Measurements from ENCODE around the gene PPP1R12B. TPM values are rescaled to one million over a fixed set of nuclear protein-coding genes. Genes with fewer than 3 reads are reported as not detected.
"Not testable (repeated sequence)": the region's sequence is repeated elsewhere in the genome, so short reads cannot be mapped to it uniquely, and the experiment has no call there.

PPP1R12B gene
- total RNA-seq, 1 donor from 2014 or later = 31.2 TPM

- H3K27me3 Mint-ChIP-seq = no peaks in the 10 kb centered on the region
- H3K4me3 Mint-ChIP-seq = no peak overlapping the region
- H3K9me3 Mint-ChIP-seq = no peaks in the 10 kb centered on the region
- H3K27ac Mint-ChIP-seq = no peak overlapping the region
- TF ChIP-seq, protein P1, sequence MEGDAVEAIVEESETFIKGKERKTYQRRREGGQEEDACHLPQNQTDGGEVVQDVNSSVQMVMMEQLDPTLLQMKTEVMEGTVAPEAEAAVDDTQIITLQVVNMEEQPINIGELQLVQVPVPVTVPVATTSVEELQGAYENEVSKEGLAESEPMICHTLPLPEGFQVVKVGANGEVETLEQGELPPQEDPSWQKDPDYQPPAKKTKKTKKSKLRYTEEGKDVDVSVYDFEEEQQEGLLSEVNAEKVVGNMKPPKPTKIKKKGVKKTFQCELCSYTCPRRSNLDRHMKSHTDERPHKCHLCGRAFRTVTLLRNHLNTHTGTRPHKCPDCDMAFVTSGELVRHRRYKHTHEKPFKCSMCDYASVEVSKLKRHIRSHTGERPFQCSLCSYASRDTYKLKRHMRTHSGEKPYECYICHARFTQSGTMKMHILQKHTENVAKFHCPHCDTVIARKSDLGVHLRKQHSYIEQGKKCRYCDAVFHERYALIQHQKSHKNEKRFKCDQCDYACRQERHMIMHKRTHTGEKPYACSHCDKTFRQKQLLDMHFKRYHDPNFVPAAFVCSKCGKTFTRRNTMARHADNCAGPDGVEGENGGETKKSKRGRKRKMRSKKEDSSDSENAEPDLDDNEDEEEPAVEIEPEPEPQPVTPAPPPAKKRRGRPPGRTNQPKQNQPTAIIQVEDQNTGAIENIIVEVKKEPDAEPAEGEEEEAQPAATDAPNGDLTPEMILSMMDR (conservative IDR thresholded peaks at IDR 0.05) = no peak
- H3K4me1 Mint-ChIP-seq (ENCODE audit: unreplicated experiment) = peaks cover 19% of the 10 kb centered on the region
- no peak for DNase-seq (ENCODE audit: extremely low spot score, unreplicated experiment)
- H3K36me3 Mint-ChIP-seq = peaks cover 15% of the 10 kb centered on the region
Measured at GRCh38 chr1:202516434-202516877, 168.0 kb downstream of the PPP1R12B start.

GRCh38 chr1:202517146-202517545 is 168.6 kb downstream of the PPP1R12B start:
- H3K27ac Mint-ChIP-seq; H3K4me3 Mint-ChIP-seq; DNase-seq (ENCODE audit: extremely low spot score, unreplicated experiment); H3K27me3 Mint-ChIP-seq; H3K9me3 Mint-ChIP-seq: not testable (repeated sequence)
- Mint-ChIP-seq H3K36me3 (peaks cover 15% of the 10 kb centered on the region), H3K4me1 (ENCODE audit: unreplicated experiment) (peaks cover 19% of the 10 kb centered on the region)

DNA sequence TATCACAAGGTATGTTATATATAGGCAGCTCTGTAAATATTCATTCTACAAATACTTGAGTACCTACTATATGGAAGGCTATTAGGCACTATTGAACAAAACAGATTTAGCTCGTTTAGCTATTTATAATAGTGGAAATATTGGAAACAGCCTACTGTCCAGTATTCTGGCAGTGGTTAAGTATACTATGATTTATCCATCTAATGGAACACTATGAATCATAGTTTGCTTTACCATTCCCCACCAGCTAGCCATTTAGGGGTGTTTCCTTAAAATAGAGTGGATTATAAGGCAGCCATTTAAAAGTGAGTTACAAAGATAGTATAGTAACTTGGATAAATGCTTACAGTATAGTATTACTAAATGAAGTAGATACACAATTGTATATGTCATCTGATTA is 169.7 kb downstream of the PPP1R12B start:
- peaks cover 15% of the 10 kb centered on the region for H3K36me3 Mint-ChIP-seq
- not testable (repeated sequence) for DNase-seq (ENCODE audit: extremely low spot score, unreplicated experiment)
- H3K4me1 Mint-ChIP-seq (ENCODE audit: unreplicated experiment) = peaks cover 19% of the 10 kb centered on the region

DNA sequence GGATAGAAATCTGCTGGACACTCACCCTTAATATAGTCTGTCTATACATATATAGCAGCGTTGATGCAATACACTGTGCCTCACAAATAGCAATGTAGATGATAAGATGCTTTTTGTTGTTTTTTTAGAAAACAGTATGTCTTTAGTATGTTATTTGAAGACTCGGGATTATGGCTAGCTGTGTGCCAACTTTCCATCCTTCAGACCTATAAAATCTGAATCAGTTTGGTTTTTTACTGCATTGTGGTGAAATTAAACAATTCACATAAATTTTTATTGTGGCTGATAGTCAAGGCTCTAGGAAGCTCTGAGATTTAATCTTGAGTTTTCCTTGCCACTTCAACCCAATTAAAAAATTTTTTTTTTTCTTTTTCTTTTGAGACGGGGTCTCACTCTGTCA is 170.4 kb downstream of the PPP1R12B start:
- DNase-seq (ENCODE audit: extremely low spot score, unreplicated experiment); H3K36me3 Mint-ChIP-seq; H3K4me3 Mint-ChIP-seq; H3K9me3 Mint-ChIP-seq; H3K27ac Mint-ChIP-seq; H3K27me3 Mint-ChIP-seq: not testable (repeated sequence)
- H3K4me1 Mint-ChIP-seq (ENCODE audit: unreplicated experiment) = peaks cover 19% of the 10 kb centered on the region

More for the DNA sequence above, 169.7 kb downstream of the PPP1R12B start:
- H3K27me3 Mint-ChIP-seq, H3K4me3 Mint-ChIP-seq, H3K9me3 Mint-ChIP-seq, H3K27ac Mint-ChIP-seq: not testable (repeated sequence)

DNA sequence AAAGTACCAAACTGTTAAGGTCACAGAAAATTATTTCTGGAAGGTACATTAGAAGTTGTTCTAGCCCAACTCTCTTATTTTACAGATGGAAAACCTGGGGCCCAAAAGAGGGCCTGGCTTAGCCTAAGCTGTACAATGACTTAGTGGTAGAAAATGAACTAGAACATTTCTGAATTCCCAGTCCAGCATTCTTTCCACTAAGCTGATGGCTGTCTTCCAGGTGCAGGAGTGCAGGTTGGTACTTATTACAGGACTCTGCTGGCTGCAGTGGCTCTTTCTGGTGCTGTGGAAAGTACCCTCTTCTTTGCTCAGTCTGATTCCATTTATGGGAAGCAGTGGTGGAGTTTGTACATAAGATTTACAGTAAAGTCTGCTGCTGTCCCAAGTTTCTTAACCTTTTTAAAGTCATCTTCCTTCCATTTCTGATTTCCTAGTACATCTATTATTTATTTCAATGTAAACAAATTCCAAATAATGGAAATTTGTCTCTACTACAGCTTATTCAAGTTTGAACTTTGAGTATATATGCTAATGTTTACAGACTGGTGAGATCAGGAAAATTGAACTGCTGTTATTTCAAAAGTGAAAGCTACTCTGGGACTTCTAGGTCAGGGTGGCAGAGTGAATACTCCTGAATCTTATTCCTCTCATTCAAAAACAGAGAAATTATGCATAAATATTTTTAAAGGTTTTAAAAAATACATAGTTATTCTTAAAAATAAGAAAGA is 171.8 kb downstream of the PPP1R12B start:
- H3K4me1 Mint-ChIP-seq (ENCODE audit: unreplicated experiment) = peaks cover 19% of the 10 kb centered on the region
- not testable (repeated sequence) for H3K27me3 Mint-ChIP-seq; DNase-seq (ENCODE audit: extremely low spot score, unreplicated experiment); H3K36me3 Mint-ChIP-seq; H3K9me3 Mint-ChIP-seq; H3K27ac Mint-ChIP-seq; H3K4me3 Mint-ChIP-seq

DNA sequence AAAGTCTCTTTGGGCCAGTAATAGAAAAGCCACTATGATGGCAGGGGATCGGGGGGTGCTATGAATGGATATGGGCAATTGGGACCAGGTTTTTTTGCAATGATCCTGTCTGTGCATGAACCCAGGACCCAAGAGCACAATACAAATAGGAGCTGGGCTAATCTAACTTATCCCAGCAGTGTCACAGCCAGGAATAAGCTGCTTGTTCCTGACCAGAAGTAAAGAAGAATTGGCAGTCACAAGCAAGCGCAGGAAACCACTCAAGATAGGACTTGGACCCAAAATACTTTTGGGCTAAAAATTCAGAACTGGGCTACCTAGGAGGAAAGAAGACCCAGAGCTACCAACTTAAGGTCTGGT is 172.3 kb downstream of the PPP1R12B start:
- DNase-seq (ENCODE audit: extremely low spot score, unreplicated experiment); H3K27me3 Mint-ChIP-seq; H3K27ac Mint-ChIP-seq; H3K36me3 Mint-ChIP-seq; H3K9me3 Mint-ChIP-seq; H3K4me3 Mint-ChIP-seq: not testable (repeated sequence)
- H3K4me1 Mint-ChIP-seq (ENCODE audit: unreplicated experiment) = peaks cover 19% of the 10 kb centered on the region

DNA sequence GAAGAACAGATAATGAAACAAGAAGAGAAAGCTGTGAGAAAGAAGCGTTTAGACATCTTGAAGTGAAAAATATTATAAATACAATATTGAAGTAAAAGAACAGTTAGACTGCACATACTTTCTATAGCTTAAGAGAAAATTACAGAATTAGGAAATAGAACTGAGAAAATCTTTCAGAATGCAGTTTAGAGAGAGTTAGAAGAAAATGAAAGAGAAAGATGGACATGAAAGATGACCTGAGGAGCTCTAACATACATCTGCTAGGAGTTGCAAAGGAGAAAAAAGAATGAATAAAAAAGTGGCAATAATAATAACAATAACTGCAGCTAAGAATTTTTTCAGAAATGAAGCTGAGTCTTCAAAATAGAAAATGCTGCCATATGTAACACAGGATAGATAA is 173.0 kb downstream of the PPP1R12B start:
- not testable (repeated sequence) for H3K9me3 Mint-ChIP-seq; DNase-seq (ENCODE audit: extremely low spot score, unreplicated experiment); H3K27ac Mint-ChIP-seq; H3K4me3 Mint-ChIP-seq; H3K27me3 Mint-ChIP-seq; H3K36me3 Mint-ChIP-seq
- peaks cover 13% of the 10 kb centered on the region for H3K4me1 Mint-ChIP-seq (ENCODE audit: unreplicated experiment)

DNA sequence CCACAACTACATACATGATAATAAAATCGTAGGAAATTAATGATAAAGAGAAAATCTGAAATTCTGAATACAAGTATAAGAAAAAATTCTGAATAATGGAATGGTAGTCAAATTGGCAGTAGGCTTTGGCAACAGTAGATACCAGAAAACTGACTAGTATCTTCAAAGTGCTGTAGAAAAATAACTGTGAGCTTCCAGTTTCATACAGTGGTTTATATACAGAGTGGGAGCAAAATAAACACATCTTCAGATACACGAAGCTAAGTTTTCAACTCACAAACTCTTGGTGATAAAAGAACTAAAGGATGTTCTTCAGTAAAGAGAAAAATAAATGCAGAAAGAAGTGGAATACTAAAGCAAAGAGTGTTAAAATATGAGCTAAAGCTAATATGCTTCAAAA is 173.4 kb downstream of the PPP1R12B start:
- TF ChIP-seq, protein P1 (conservative IDR thresholded peaks at IDR 0.05) = no peak
- Mint-ChIP-seq H3K36me3 (peaks cover 3% of the 10 kb centered on the region), H3K27me3 (no peaks in the 10 kb centered on the region), H3K4me1 (ENCODE audit: unreplicated experiment) (peaks cover 13% of the 10 kb centered on the region), H3K9me3 (no peaks in the 10 kb centered on the region), H3K27ac (no peak overlapping the region), H3K4me3 (no peak overlapping the region)
- DNase-seq (ENCODE audit: extremely low spot score, unreplicated experiment) = no peak

DNA sequence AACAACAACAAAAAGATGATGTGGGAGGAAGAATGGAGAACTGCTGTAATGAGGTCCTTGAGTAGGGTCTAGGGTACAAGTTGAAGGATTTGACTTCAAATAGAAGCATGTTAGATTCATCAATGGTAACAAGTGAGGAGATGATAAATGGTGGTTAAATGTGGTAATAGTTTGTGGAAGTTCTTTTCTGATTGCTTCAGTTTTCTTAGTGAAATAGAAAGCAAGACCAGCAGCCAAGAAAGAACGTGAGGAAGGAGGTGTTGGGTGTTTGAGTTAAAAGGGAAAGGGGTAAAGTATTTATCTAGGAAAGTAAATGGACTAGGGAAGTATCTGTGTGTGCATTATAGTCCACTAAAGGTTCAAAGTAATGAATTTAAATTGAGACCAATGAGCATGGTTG is 177.6 kb downstream of the PPP1R12B start:
- not testable (repeated sequence) for H3K9me3 Mint-ChIP-seq; H3K4me3 Mint-ChIP-seq; DNase-seq (ENCODE audit: extremely low spot score, unreplicated experiment); H3K4me1 Mint-ChIP-seq (ENCODE audit: unreplicated experiment); H3K27me3 Mint-ChIP-seq; H3K27ac Mint-ChIP-seq; H3K36me3 Mint-ChIP-seq

DNA sequence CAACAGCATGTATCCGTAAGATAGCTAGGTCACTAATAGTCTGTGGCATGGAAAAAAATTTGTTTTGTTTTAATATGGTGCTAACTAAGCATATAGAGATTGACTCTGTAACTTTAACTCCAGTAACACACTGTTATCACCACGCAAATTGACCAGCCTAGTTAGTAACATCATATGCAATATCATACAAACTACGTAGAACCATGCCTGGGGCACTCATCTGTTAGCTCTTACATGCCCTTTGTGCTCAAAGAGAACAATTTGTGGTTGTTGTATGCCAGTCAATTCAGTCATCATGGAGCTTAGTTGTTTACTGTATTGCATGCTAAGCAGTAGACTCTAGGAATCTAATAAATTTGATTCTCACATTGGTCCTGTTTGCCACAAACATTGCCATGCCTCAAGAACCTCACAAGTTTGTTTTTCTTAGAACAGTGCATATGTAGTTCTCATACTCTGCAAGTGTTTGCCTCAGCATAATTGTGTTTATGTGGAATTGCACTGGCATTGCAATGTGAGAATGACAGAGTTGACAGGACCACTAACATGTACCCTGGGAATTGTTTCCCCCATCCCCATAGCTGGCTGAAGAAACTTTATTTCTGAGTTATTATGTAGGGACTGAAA is 179.7 kb downstream of the PPP1R12B start:
- not testable (repeated sequence) for H3K9me3 Mint-ChIP-seq; DNase-seq (ENCODE audit: extremely low spot score, unreplicated experiment); H3K27ac Mint-ChIP-seq; H3K27me3 Mint-ChIP-seq; H3K4me3 Mint-ChIP-seq; H3K4me1 Mint-ChIP-seq (ENCODE audit: unreplicated experiment); H3K36me3 Mint-ChIP-seq

- not testable (repeated sequence) for H3K4me3 Mint-ChIP-seq; DNase-seq (ENCODE audit: extremely low spot score, unreplicated experiment); H3K9me3 Mint-ChIP-seq; H3K4me1 Mint-ChIP-seq (ENCODE audit: unreplicated experiment); H3K27me3 Mint-ChIP-seq; H3K36me3 Mint-ChIP-seq; H3K27ac Mint-ChIP-seq
Measured at GRCh38 chr1:202530686-202531085, 182.2 kb downstream of the PPP1R12B start.
